NCI-H524 (cell line): ENCODE results near the gene LRRC75B.
"Not testable (repeated sequence)": the region's sequence is repeated elsewhere in the genome, so short reads cannot be mapped to it uniquely, and the experiment has no call there.

Source experiments
- DNase-seq, 2 experiments: peaks; one replicate each; lab custom pipeline; 2025; lab: John Stamatoyannopoulos, UW

Gene LRRC75B

DNA sequence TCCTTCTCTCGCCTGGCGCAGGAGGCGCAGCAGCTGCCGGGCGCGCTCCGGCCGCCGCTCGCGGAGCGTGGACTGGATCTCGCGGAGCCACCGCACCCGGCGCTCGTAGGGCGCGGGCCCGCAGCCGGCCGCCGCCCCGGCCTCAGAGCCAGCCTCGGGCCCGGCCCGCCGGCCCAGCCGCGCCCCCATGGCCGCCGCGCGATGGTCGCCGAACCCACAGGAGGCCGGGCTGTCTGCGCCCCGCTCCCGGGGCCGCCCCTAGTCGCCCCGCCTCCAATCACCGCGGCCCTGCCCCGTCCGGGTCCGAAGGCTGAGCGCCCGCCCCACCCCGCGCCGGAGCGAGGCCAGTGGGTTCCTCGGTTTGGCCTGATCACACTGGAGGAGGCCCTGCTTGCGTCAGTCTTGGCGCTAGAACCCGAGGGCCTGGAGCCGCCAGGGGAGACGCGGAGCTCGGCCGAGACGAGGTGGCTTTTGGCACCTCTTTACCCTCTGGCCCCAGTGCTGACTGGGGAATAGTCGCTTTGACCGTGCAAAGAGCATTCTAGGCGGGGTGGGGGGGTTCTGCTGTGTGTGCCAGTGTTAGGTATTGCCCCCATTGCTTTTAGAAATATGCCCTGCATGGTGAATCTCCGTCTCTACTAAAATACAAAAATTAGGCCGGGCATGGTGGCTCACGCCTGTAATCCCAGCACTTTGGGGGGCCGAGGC is at the start of gene LRRC75B:
TSS of gene LRRC75B (minus strand) at position 223 of the 708 bp plus-strand sequence. CDS start at position 189, 34 bp downstream.
- DNase-seq: peak in 1 of 2 experiments; percentile 35

DNA sequence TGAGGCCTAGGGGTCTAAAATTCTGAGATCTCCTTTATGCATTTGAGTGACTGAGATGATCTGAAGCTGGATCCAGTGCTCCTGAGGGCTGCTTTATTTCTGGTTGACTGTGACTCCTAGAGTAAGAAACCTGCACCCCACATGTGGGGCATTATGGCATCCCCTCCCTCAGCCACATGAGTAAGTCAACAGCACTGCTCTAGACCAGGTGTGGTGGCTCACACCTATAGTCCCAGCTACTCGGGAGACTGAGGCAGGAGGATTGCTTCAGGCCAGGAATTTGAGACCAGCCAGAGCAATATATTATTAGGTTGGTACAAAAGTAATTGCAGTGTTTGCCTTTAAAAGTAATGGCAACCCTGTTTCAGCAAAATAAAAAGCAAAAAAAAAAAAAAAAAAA is 49.4 kb upstream of the LRRC75B start:
- not testable (repeated sequence) for DNase-seq

GRCh38 chr22:24636513-24636912 is 43.6 kb upstream of the LRRC75B start:
- not testable (repeated sequence) for DNase-seq

DNA sequence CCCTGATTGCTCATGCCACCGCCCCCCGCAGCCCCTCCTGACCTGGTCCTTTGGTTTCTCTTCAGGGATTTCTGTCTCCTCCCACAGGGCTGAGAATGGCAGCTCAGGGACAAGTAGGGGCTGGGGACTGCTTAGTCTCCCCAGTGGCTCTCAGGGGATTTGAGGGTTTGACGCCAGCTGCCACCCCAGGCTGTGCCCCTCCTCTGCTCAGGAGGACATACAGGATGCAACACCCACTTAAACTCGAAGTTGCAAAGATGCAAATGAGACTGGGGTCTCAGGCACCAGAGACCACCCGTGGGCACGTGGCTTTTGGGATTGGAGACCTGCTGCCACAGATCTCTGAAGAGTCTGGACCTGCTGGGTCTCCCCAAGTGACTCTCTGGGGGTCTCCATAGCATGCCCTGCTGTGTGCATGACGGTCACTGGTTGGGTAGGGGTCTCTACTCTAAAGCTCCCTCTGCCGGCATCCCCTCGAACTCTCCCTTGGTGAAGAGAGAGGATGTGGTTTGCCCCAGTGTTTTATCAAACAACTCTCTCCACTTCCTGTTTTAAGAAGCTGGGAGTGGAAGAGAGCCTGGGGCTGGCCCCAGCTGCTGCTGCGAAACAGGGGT is 42.0 kb upstream of the LRRC75B start:
- peak; percentile 65 to 82 for DNase-seq

GRCh38 chr22:24633231-24634023 is 40.6 kb upstream of the LRRC75B start:
- peak in 1 of 2 experiments; percentile 44 for DNase-seq

DNA sequence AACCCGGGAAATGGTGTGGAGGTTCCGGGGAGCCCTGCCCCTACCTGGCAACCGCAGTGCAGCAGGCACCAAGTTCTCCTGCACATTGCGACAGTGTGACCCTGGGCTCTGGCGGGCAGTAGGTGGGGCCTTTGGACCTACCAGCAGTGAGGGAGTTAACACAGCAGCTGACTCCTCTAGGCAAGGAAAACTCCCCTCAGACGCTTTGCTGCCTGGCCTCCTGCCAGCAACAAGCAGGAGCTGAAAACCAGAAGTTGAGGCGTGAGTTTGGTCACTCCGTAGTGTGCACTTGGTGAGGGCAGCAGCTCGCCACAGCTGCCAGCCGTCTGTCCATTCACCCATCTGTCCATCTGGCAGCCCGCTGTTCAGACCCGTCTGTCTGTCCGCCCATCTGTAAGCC is 39.8 kb upstream of the LRRC75B start:
- peak in 1 of 2 experiments; percentile 79 for DNase-seq

DNA sequence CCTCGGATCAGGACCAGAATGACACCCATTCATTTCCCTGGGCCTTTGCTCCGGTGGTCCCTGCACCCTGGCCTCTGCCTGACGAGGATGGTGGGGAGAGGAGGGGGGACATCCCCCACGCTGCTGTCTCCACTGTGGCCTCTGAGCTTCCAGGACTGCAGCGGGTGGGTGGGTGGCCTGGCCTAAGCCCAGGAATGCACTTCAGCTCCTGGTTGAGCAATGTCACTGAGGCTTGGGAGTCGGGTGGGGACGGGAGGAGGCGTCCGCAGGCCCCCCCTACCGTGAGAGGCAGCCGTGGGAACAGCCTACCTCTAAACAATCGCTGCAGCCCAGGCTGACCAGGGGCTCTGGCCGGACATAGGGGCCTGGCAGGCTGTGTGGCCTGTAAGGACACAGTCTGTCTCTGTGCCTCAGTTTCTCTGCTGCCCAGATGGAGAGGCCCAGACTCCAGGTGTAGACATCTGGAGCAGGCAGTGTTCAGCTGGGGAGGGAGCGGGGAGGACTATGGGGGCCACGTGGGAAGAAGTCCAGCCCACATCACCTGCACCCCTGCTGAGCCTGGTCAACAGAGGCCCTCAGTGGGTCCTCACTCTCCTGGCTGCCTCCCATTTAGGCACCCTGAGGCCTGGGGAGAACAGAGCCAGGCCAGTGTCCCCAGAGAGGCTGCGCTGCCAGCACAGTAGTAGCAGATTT is 38.7 kb upstream of the LRRC75B start:
- not testable (repeated sequence) for DNase-seq

DNA sequence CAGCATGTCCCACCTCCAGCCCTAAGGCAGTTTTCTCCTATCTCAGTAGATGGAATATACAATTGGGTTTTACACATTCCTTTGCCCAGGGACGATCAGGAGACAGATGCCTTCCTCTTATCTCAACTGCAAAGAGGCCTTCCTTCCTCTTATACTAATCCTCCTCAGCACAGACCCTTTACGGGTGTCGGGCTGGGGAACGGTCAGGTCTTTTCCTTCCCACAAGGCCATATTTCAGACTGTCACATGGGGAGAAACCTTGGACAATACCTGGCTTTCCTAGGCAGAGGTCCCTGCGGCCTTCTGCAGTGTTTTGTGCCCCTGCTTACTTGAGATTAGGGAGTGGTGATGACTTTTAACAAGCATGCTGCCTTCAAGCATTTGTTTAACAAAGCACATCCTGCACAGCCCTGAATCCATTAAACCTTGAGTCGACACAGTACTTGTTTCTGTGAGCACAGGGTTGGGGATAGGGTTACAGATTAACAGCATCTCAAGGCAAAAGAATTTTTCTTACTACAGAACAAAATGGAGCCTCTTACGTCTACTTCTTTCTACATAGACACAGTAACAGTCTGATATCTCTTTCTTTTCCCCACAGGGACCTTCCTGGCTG is 38.0 kb upstream of the LRRC75B start:
- DNase-seq: peak in 1 of 2 experiments; percentile 60

DNA sequence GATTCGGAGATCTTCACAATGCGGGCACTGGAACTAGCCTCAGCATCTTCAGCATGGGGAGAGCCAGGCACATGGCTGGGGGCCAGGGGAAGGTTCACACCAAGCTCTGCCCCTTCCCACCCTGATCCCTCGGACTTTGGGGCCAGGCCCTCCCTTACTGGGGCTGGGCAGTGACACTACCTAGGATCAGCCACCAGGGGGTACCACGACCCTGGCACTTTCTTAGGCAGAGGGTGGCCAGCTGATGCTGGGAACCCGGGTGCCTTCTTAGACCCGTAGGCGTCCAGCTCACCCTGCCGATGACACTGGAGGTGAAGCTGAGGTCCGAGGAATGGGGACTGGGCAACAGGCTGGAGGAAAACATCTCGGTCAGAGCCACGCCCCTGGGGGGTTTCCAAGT is 36.2 kb upstream of the LRRC75B start:
- peak in 1 of 2 experiments; percentile 47 for DNase-seq

DNA sequence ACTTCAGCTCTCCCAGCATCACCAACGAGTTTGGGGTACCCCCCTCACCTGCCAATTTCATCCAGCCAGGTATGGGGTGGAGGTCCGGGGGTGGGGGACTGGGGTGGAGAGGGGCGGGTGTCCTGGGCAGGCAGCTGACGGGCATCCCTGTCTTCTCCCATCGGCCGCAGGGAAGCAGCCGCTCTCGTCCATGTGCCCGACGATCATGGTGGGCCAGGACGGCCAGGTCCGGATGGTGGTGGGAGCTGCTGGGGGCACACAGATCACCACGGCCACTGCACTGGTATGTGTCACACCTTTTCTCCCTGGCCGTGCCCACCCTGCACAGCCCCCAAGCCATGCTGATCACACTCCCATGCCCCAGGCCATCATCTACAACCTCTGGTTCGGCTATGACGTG is 35.0 kb upstream of the LRRC75B start:
- not testable (repeated sequence) for DNase-seq

GRCh38 chr22:24622596-24622995 is 29.7 kb upstream of the LRRC75B start:
- DNase-seq: not testable (repeated sequence)

DNA sequence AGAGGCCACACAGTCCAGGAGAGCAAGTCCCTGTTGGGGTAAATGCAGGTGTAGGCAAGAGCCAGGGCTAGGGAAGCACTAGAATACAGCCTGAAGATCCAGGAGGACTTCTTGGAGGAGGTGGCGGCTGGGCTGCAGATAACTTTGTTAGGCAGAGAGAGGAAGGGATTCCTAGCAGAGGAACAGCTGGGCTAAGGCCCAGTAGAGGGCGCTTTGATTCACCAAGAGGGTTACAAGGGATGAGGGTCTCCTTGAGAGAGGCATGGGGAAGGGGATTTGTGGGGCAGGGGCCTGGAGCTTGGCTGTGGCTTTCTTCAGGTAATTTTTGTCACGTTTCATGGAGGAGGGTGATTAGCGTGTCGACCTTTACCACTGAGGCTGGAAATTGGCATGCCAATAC is 28.4 kb upstream of the LRRC75B start:
- DNase-seq: not testable (repeated sequence)

DNA sequence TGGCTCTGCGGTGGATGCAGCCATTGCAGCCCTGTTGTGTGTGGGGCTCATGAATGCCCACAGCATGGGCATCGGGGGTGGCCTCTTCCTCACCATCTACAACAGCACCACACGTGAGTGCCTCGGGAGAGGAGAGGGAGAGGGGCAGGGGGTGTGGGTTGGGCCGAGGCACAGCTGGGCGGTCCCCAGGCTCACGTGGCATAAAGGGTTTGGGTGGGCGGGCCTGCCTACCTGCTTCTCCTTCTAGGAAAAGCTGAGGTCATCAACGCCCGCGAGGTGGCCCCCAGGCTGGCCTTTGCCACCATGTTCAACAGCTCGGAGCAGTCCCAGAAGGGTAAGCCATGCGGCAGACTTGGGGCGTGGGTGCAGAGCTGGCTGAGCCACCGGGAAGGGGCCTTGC is 21.9 kb upstream of the LRRC75B start:
- not testable (repeated sequence) for DNase-seq

- not testable (repeated sequence) for DNase-seq
Measured at GRCh38 chr22:24609888-24610287, 17.0 kb upstream of the LRRC75B start.

DNA sequence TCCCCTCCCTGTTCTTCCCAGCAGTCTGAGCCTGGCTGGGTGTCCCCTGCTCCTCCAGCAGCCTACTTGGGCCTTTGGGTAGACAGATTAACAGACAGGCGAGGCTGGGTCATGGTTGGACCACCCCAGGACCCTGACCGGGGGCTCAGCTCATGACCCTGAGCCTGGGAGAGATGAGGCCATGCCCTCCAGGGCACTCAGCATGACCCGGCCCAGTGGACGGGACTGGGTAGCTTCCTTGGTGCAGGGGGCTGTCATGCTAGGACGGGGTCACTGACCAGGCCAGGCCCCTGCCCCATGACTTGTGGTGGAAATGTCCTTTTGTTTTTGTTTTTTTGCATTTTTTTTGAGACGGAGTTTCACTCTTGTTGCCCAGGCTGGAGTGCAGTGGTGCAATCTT is 15.5 kb upstream of the LRRC75B start:
- not testable (repeated sequence) for DNase-seq

GRCh38 chr22:24607429-24607983 is 14.6 kb upstream of the LRRC75B start:
- not testable (repeated sequence) for DNase-seq

- not testable (repeated sequence) for DNase-seq
Measured at GRCh38 chr22:24606340-24606739, 13.5 kb upstream of the LRRC75B start.

- not testable (repeated sequence) for DNase-seq
Measured at GRCh38 chr22:24603770-24604629, 11.1 kb upstream of the LRRC75B start.

DNA sequence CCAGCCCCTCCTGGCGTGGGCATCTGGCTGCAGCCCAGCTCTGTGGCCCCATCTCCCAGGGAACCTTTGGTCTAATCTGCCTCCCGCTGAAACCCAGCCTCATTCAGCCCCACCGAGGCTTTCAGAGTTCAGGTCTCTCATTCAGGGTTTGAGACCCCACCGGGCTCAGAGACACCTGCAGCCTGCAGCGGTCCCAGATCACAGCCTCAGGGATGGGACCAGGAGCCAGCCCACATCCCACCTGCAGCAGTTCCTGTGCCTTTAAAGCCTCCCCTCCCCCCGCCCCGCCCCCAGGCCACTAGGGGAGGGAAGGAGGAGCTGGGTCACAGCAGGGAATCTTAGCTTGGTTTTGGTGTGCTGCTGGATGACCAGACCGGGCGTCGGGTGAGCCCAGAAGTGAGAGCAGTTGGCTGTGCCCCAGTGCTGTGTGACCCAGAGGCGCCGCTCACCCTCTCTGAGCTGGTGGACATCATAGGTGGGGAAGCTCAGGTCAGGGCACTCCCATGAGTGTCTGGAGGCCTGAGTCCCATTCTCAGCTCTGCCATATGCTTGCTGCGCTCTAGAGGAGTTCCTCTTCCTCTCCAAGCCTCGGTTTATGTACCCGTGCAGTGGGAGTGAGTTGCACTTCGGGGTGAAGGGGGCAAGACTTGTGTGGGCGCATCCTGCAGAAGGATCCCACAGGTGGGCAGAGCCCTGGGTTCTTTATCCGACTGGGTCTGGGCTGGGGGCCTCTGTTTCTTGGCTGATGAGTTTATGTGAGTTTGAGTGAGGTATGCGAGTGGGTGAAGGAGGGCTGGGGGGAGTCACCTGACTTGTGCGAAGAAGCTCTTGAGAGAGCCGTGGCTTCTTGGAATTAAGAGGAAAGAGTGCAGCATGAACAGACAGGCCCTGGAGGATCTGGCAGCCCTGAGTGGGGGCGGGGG is 10.2 kb upstream of the LRRC75B start, which contains the start of gene GGT1:
TSS of gene GGT1 (plus strand) at position 347 of the 923 bp plus-strand sequence. CDS start 7,889 bp downstream, outside the sequence.
- not testable (repeated sequence) for DNase-seq
